ENCODE data around the gene GNL3. TPM values are rescaled to one million over a fixed set of nuclear protein-coding genes. Genes with fewer than 3 reads are reported as not detected.

Gene GNL3
- total RNA-seq, 1 donor from 2014 or later = 35.2 TPM

DNA sequence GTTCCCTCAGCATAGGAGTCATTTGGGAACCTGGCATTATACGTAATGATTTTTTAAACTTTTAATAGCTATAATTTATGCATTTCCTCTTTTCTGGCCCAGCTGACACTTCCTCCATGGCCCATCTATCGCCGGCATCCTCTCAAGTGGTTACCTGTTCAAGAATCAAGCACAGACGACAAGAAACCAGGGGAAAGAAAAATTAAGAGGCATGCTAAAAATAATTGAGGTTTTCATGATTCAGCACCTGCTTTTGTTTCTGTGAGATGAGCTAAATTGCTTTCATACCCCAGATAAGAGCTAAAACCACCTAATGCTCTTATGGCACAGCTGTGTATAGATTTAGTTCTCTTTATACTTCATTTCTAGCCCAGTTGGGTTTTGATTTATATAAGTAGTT, 21.8 kb downstream of the GNL3 start:
- Histone ChIP-seq H3K36me3 (peaks cover 25% of the 10 kb centered on the region), H3K27me3 (ENCODE audit: low read depth) (no peaks in the 10 kb centered on the region), H3K4me1 (peaks cover 29% of the 10 kb centered on the region), H3K9me3 (no peaks in the 10 kb centered on the region), H3K27ac (no peak overlapping the region), H3K4me3 (peak overlapping the region; percentile 80)
- ATAC-seq (no peak), DNase-seq (no peak)
- intact Hi-C loops (cut with DNase I) = no loop called here
- no peak for TF ChIP-seq CTCF (IDR thresholded peaks at IDR 0.05)

DNA sequence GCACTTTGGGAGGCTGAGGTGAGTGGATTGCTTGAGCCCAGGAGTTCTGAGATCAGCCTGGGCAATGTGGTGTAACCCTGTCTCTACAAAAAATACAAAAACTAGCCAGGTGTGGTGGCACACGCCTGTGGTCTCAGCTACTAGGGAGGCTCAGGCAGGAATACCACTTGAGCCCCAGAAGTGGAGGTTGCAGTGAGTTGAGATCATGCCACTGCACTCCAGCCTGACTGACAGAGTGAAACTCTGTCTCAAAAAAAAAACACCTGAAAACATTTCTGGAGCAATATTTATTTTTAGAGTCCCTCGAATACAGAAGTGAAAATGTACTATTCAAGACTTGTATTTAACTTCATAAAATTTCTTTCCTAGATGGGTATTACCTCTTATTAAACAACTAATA, 24.7 kb downstream of the GNL3 start:
- Histone ChIP-seq H3K27me3 (ENCODE audit: low read depth) (no peaks in the 10 kb centered on the region), H3K27ac (no peak overlapping the region), H3K4me3 (no peak overlapping the region), H3K36me3 (peaks cover 25% of the 10 kb centered on the region), H3K4me1 (peaks cover 18% of the 10 kb centered on the region), H3K9me3 (no peaks in the 10 kb centered on the region)
- intact Hi-C loops (cut with DNase I) = no loop called here
- TF ChIP-seq CTCF (IDR thresholded peaks at IDR 0.05) = no peak
- DNase-seq (no peak), ATAC-seq (no peak)

DNA sequence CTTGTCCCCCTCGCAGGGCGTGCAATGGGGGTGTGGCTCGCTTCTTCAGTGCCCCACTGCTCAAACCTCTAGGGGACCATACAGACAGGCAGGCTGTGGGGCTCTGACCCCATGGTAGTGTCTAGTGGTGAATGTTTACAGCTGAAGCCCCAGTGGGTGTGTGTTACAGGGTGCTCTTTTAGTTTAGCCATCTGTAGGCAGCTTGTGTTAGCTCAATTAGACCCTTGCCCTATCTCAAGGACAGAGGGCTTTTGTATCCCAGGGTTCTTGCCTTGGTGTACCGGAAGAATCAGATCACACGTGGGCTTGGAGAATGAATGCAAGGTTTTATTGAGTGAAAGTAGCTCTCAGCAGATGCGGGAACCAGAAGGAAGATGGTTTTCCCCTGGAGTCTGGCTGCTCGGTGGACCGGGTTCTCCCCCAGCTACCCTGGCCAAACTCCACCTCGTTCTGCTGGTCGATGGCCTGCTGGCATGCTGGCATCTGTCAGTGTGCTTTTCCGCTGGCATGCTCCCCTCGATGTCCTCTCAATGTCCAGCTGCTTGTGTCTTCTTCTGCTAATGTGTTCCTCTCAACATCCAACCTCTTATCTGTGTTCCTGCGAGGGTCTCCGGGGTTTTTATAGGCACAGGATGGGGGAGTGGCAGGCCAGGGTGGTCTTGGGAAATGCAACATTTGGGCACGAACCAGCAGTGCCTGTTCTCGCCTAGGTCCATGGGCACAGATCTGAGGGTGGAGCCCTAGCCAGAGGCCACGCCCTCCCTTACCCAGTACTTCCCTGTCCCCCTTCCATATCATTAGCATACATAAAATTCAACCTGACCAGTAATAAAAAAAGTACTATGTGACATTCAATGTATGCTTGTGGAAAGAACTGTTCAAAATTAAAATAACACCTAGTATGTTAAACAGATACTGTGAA, 26.7 kb downstream of the GNL3 start:
- Histone ChIP-seq H3K4me1 (peaks cover 6% of the 10 kb centered on the region), H3K4me3 (no peak overlapping the region), H3K9me3 (no peaks in the 10 kb centered on the region), H3K36me3 (peaks cover 22% of the 10 kb centered on the region), H3K27me3 (ENCODE audit: low read depth) (no peaks in the 10 kb centered on the region), H3K27ac (no peak overlapping the region)
- no peak for TF ChIP-seq CTCF (IDR thresholded peaks at IDR 0.05)
- intact Hi-C loops (cut with DNase I) = no loop called here
- no peak for ATAC-seq
- DNase-seq = no peak

GRCh38 chr3:52714335-52715302, 28.8 kb downstream of the GNL3 start:
- DNase-seq (no peak), ATAC-seq (peak; percentile 54 to 56)

More at GRCh38 chr3:52714335-52715302, 28.8 kb downstream of the GNL3 start:
- Histone ChIP-seq H3K36me3 (peaks cover 13% of the 10 kb centered on the region), H3K9me3 (no peaks in the 10 kb centered on the region), H3K27me3 (ENCODE audit: low read depth) (no peaks in the 10 kb centered on the region), H3K27ac (no peak overlapping the region), H3K4me1 (no peaks in the 10 kb centered on the region), H3K4me3 (no peak overlapping the region)
- TF ChIP-seq CTCF (IDR thresholded peaks at IDR 0.05) = no peak
- intact Hi-C loops (cut with DNase I) = no loop called here
